Brain pericyte (primary cell): ENCODE data around the gene CYS1.

Experiments used
- DNase-seq: peaks from one replicate; pipeline ENCODE4 v3.0.0-alpha.2; 2012; ENCODE audit warnings: low read depth, low spot score

CYS1 gene

GRCh38 chr2:10047616-10048500 lies 32.4 kb downstream of the CYS1 start:
- DNase-seq = no peak

DNA sequence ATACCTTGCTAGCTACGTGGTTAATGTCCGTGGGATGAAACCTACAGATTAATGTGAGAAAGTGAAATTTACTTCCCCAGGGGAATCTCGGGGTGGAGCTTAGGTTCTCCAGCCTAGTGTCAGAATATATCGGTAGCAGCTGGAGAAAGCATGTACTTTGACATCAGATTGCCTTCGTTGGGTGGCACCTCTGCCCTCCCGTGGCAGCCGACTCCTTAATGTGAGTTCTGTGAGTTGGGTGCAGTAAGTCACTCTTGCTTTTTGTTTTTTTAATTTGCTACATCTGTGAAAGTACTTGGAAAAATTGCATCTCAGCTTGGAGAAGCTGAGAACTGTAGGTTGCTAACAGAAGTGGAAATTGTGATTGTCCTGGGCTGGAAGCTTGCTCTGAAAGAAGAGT lies 33.3 kb downstream of the CYS1 start:
- DNase-seq = no peak

- DNase-seq = no peak
Observed at GRCh38 chr2:10045561-10046355, 34.5 kb downstream of the CYS1 start.

DNA sequence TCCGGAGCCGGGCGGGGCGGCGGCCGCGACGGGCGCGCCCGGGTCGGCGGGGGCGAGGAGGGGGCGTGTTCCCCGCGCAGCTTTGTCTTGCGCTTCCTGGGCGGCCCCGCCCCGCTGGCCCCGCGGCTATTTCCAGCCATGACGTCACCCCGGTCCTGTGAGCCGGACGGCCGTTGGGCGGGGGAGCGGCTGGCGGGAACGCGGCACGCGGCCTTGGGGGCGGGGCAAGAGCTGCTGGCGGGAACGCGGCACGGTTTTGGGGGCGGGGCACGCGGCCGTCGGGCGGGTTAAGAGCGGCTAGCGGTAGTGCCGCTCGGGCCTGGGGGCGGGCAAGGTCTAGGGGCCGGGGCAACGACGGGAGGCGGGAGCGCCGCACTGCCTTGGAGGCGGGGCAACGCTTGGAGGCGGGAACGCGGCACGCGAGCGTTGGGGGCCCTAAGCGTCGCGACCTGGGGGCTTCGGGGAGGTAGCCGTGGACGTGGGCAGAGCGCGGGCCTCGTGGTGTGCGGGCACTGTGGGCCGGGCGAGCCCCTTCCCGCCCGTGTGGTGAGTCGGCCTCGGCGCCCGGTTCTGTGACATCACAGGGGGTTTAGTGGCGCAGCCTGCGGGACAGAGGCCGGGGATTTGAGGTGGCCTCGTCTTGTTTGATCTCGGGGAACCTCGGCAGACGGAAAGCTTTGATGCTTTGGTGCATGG lies 36.2 kb downstream of the CYS1 start:
- DNase-seq = no peak

GRCh38 chr2:10043256-10043905 lies 36.8 kb downstream of the CYS1 start, which contains the start of gene KLF11:
KLF11 (plus strand) TSS chr2:10043550; CDS start chr2:10043717, 167 bp downstream.
- DNase-seq = peak; percentile 61

DNA sequence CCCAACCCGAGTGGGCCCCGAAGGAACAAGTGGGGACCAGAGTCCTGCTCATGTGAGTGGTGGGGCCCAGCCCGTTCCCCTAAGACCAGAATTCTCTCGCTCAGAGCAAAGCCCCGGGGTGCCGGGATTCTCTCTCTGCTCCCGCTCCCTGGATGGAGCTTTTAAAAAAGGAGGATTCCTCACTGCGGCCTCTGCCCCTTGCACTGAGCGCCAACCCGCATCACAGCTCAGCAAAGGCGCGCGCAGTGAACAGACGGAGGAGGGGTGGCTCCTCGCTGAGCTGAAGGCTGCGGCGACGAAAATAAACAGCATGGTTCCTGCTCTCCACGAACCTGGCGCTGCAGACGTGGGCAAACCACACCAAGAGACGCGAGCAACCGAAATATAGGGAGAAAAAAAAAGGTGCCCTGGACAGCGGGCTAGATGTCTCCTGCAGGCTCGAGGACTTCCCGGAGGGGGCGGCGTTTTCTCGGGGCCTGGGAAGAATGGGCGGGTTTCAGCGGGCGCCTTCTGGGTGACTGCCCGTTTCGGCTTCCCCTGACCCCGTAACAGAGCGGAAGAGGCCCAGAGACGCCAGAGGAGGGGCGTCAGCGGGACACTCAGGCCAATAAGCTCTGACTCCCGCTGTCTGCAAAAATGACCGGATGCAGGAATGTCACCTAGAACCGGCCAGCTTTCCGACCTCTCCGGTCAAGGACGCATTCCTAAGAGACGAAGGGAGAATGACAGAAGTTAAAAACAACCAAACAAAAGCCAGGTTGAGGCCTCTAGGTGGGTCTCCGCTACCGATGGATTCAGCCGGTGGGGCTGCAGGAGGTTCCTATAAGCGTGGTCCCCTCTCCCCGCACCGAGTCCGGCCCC lies 37.7 kb downstream of the CYS1 start:
- no peak for DNase-seq

DNA sequence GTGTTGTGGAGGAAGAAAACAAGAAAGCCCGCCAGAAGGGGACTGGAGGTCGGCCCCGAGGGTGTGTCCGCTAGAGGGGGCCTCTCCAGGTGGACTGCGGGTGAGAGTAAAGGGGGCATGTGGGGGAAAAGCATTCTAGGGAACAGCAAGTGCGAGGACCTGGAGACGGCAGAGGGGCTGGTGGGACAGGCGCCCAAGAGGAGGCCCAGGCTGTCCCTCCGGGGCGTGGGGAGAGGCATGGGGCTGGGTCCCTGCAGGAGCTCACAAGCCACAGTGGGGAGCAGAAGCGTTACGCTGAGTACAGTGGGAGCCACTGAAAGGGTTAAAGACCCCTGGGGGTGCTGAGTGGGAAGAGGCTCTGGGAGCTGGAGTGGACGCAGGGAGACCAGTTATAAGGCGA lies 38.5 kb downstream of the CYS1 start:
- DNase-seq = no peak

- DNase-seq = no peak
Observed at GRCh38 chr2:10039658-10040410, 40.4 kb downstream of the CYS1 start.

GRCh38 chr2:10038716-10039115 lies 41.5 kb downstream of the CYS1 start:
- DNase-seq = no peak

DNA sequence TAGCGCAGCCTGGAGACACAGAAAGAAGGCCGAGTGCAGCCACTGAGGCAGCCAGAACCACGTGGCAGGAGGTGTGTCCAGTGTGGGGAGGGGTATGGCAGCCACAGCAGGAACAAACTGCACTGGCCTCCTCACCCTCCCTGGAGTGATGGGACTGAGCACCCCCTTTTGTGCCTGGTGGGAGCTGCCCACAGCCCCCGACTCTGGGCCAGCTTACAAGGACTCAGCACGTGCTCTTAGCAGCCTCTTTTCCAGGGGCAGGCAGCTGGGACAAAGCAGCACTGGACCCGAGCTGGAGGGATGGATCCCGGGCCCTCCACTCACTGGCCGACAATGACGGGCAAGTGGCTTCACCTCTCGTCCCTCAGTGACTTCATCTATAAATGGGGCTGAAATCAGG lies 42.1 kb downstream of the CYS1 start:
- no peak for DNase-seq

- DNase-seq = no peak
Observed at GRCh38 chr2:10036095-10036884, 43.9 kb downstream of the CYS1 start.

GRCh38 chr2:10035633-10036032 lies 44.6 kb downstream of the CYS1 start:
- DNase-seq = no peak

DNA sequence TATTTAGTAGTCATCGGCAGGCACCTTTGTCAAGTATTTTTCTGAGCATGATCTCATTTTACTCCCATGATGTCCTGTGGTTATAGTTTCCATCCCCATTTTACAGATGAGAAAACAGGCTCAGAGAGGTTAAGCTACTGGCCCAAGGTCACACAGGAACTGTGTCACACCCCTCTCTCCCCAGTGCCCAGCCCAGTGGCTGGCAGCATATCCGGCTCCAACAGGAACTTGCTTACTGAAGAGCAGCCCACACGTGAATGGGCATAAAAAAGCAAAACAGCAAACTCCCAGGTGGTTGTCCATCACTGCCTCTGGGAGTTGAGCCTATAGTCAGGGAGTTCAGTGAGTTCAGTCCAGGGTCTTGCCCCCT lies 45.2 kb downstream of the CYS1 start:
- no peak for DNase-seq

DNA sequence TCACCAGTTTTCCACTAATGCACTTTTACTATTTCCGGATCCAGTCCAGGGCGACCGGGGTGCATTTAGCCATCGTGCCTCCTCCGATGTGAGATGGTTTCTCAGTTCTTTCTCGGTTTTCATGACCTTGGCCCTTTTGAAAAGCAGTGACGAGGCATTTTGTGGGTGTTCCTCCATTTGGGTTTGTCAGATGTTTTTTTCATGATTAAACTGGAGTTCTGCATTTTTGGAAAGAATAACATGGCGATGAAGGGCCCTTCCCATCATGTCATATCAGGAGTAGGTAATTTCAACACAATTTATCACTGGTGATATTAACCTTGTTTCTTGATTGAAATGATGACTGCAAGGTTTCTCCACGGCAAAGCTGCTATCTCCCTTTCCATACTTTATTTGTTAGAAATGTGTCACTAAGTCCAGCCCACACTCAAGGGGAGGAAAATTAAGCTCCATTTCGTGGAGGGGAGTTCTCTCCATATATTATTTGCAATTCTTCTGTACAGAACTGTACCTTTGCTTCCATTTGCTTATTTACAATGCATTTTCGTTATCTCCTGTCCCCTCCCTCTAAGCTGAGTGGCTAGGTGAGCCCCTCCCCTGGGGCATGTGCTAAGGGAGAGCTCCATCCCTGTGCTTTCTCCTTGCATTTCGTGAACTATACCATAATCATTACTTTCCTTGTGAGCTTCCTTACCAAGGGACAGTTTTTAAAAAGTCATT lies 45.7 kb downstream of the CYS1 start:
- no peak for DNase-seq

GRCh38 chr2:10033251-10034006 lies 46.8 kb downstream of the CYS1 start:
- DNase-seq = no peak

GRCh38 chr2:10032746-10033105 lies 47.5 kb downstream of the CYS1 start:
- no peak for DNase-seq

- no peak for DNase-seq
Observed at GRCh38 chr2:10031886-10032745, 48.1 kb downstream of the CYS1 start.
